ENCODE results near the gene HTRA3.

DNA sequence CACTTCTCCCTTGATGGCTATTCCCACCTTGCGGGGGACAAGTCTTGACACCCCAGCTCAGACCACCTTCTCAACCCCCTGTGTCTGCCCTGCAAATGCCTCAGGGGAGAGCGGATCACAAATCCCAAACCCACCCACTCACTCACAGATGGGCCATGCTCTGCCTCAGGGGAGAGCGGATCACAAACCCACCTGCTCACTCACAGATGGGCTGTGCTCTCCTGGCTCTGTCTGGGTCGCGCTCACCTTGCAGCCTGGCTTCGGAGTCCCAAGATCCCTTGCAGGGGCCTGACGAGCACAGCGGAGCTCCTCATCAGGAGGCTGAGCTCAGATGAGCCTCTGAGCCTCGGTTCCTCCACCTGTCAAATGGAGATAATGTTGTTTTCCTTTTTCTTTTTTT, 38.6 kb downstream of the HTRA3 start:
- no peak for TF ChIP-seq POLR2AphosphoS5 (IDR thresholded peaks at IDR 0.05)
- no peak for TF ChIP-seq CTCF (IDR thresholded peaks at IDR 0.05)

Measured in suprapubic skin (tissue), 3 donors.